GM21447 (cell line): ENCODE measurements around the gene SORCS3.

Experiments
- ATAC-seq: cut with Tn5 transposase; IDR thresholded peaks from one replicate; pipeline ENCODE4 v1.9.1; 2021; ENCODE audit not compliant: unreplicated experiment

SORCS3 gene

DNA sequence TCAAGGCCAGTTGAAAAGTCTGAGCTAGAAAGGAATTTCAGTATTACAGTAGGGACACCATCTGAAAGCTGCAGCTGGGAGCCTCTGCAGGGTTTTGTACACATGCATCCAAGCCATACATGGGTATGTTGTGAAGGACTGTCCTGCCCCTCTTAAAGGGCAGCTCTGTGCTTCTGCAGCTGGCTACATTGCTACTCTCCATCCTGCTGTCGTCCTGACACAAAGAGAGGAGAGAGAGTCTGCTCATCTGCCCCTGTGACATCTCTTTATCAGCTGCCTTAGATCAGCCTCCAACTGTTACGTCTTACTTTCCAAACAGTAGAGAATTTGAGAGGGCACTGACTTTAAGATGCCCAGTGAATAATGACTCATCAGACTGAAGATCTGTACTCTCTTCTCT is 602.7 kb downstream of the SORCS3 start:
- ATAC-seq, result no peak

- no peak for ATAC-seq
Observed at GRCh38 chr10:105247831-105248499, 606.9 kb downstream of the SORCS3 start.

GRCh38 chr10:105252911-105253310 is 611.8 kb downstream of the SORCS3 start:
- no peak for ATAC-seq

DNA sequence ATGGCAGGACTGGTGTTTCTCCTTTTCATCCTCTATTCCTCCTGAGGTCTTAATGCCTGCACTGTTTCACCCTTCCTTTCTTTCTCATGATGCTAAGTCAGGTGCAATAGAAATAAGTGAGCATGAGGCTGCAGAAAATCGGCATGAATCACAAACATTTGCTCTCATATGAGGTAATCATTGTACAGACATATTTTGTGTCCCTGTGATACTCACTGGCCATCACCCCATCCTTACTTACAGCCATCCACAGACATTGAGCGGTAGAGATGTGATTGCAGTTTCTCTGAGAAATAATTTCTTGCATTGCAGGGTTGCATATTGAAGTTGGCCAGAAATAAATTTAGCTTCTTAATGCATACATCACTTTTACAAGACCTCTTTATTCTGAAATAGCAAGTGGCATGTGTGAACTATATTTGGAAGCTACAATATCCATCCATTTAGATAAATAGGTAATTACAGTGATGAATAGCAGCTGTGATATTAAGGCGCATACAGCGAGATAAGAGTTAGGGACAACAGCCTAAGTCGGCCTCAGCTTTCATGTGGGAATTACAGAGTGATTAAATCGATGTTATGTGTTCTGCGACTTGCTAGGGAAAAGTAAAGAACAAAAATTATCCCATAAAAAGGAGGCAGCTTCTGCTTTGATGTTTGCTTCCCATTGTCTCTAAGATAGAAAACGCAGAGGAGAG is 612.6 kb downstream of the SORCS3 start:
- no peak for ATAC-seq

GRCh38 chr10:105258036-105258673 is 617.1 kb downstream of the SORCS3 start:
- ATAC-seq, result no peak

DNA sequence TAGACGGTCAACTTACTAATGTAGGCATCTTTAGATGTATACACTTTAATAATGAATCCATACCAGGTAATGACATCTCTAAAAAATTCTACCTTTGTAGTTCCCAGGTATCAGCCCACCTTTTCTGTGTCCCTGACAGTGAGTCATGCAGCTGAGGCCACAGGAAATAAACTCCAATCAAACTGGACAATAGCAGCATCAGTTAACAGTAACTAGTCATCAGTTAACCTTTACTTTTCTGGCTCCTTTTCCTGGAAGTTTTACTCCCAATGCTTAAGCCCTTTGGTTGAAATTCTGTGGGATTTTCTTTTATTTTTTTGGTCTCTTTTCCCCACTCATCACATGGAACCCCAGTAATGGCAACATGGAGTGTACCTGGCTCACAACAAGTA is 617.6 kb downstream of the SORCS3 start:
- ATAC-seq, result no peak

GRCh38 chr10:105259201-105259600 is 618.1 kb downstream of the SORCS3 start:
- ATAC-seq, result no peak

DNA sequence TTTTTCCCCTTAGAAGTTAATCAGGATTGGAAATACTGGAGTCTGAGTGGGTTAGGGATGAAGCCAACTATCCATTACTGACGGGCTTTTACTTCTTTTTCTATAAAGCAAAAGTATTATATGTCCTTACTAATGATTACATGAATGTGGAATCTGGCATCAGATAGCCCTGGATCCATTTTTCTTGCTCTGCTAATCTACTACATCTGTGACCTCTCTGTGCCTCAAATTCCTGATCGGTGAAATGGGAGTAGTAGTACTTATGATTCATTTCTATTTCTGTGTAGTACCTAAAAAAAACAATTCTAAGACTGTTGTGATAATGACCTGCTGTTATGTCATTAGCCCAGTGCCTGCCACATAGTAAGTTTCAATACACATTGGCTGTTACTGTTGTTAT is 621.6 kb downstream of the SORCS3 start:
- no peak for ATAC-seq

GRCh38 chr10:105266966-105267539 is 626.0 kb downstream of the SORCS3 start:
- no peak for ATAC-seq

DNA sequence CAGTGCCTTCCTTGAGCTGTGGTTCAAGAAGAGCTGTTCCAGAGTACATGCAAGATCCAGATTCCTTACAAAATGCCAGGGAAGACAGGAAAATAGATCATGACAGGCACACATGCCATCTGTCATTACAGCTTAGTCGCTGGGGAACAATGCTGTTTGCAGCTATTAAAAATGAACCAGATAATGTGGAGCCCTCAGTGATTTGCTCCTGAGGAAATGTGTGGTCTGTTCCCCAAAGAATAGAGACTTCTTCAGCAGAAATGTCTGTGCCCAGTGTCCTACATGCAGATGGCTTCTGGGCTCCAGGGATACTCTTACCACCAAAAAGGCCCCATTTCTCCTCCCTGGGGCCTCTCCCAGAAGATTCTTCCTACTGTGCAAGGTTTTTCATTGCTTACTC is 627.9 kb downstream of the SORCS3 start:
- no peak for ATAC-seq

DNA sequence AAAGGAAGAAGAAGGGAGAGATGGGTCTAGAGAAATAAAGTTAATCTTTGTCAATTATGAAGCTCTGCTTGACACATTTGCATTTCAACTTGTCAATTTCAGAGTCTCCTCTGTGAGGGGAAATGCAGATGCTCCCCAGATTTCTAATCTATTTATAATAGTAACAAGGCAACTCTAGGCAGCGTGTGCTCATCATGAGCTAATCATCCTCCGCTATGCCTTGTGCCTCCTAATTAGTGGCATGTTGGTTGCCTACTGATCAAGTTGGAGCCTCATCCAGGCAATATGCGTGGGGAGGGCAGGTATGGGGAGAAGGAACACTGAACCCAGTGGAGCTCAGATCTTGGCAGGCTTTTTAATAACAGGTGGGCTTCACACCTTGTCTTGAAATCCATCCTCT is 628.6 kb downstream of the SORCS3 start:
- ATAC-seq, result no peak

DNA sequence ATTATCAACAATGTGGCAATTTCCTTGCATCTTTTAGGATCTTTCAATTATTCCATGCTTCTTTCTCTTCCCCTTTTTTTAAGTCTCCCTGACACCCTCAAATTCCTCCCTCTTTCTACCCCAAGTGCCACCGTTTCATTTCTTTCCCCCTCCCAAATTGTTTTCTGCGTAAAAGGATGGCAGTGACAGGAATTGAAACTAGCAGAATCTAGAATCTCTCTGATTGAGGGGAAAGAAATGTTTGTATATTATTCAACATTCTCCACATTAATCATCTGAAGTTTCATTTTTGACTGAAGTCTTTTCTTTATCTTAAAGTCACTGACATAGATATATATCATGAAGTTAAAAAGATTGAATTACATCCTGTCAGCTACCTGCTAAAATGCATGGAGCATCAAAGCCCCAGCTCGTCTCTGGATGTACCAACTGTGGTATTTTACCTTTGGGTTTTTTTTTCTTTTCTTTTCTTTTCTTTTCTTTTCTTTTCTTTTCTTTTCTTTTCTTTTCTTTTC is 633.5 kb downstream of the SORCS3 start:
- no peak for ATAC-seq

- ATAC-seq, result no peak
Observed at GRCh38 chr10:105278439-105278838, 637.3 kb downstream of the SORCS3 start.

DNA sequence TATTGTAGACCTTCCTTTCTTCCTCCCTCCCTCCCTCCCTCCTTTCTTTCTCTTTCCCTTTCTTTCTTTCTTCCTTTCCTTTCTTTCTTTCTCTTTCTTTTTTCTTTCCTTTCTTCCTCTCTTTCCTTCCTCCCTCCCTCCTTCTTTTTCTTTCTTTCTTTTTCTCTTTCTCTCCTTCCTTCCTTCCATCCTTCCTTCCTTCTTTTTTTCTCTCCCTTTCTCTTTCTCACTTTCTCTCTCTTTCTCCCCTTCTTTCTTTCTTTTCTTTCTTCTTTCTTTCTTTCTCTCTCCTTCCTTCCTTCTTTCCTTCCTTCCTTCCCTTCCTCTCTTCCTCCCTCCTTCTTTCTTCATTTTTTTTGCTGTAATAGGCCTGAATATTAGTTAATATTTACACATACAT is 638.0 kb downstream of the SORCS3 start:
- ATAC-seq, result no peak

DNA sequence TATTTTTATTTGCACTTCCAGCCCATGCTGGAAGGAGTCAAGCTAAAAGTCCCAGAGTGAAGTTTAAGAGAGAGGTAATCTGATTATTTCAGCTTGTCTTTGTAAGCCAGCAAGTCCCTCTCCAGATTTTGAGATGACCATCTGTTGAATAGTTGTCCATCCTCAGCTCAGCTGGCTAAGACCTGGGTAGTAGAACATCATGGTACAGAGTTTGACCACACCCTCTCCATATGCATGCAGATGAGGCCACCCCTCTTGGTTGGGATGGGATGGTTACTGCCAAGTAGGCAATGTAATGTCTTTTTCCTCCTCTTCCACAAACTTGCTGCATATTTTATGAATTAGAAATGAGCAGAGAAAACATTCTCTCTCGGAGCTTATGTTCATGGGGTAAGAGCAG is 639.8 kb downstream of the SORCS3 start:
- ATAC-seq, result no peak

- no peak for ATAC-seq
Observed at GRCh38 chr10:105284476-105285215, 643.6 kb downstream of the SORCS3 start.

- ATAC-seq, result no peak
Observed at GRCh38 chr10:105288026-105288425, 646.9 kb downstream of the SORCS3 start.

GRCh38 chr10:105288613-105289012 is 647.5 kb downstream of the SORCS3 start:
- no peak for ATAC-seq

DNA sequence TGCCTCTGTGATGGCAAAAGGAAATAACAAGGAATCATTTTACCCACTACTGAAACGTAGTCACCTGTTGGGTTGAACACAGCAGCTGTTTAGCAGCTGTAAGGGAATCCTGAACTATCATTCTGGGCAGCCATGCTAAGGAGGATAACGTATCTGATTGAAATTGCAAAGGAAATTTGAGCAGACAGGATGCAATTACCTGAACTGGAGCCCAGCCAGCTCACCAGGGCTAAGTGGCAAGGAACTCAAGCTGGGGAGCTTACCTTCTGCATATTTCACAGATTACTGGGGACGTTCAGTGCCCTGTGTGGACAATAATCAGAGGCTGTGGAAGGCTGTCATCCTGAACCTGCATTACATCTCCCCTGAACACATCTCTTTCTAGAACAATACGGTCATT is 650.5 kb downstream of the SORCS3 start:
- ATAC-seq, result no peak

DNA sequence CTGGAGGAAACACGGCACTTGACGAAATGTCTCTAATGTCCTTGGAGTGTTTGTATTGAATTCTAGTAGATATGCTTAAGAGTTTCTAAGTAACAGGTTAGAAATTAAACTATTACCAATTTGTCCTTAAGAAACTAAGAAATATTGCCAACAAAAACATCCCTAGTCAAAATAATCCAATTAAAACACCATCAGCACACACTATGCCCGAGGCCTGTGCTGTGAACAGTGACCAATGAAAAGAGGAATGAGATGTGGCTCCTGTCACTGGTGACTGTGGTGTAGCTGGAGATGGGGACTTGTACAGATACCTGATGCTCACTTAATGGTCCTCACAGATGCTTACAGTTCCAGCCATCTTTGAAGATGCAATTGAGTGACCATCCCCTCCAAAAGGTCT is 651.1 kb downstream of the SORCS3 start:
- ATAC-seq, result no peak
